IMR-90 (cell line): ENCODE measurements around the gene WNT2B. TPM values are rescaled to one million over a fixed set of nuclear protein-coding genes. Genes with fewer than 3 reads are reported as not detected.

ENCODE experiments used
- ATAC-seq: fragments of 200-7000 bp; cut with Tn5 transposase; 2 replicates; pipeline ENCODE4 v1.9.1; 2020; ENCODE audit warnings: low read depth, mild to moderate bottlenecking, moderate library complexity
- BruUV-seq: library from RNA; stranded (reverse); fragments of 400-500 nt; replicated peaks from 2 replicates; lab custom pipeline; 2021; lab: Mats Ljungman, UMichigan
- CTCF ChIA-PET: fragments of 300-600 bp; formaldehyde crosslinking; extraction: SDS; loops from one replicate; lab custom pipeline; 2021; ENCODE audit warnings: antibody characterized with exemption; lab: Yijun Ruan, JAX
- POLR2A ChIA-PET: fragments of 300-600 bp; sonication (Branson Sonifier 250); formaldehyde crosslinking; loops from one replicate; lab custom pipeline; 2022; ENCODE audit warnings: antibody characterized with exemption; ENCODE audit not compliant: unreplicated experiment; lab: Charles Lee
- DNase-seq: peaks from one replicate; pipeline ENCODE4 v3.0.0; 2013
- H2AFZ ChIP-seq: replicated peaks from 2 replicates; pipeline ENCODE3; 2013; ENCODE audit warnings: low read length, mild to moderate bottlenecking; ENCODE audit not compliant: poor library complexity
- H2AK5ac ChIP-seq: 2 replicates; pipeline ENCODE4 v1.6.1; 2013; ENCODE audit warnings: low read depth, low read length, inconsistent platforms
- H2AK9ac ChIP-seq: replicated peaks from 2 replicates; pipeline ENCODE3; 2013; ENCODE audit warnings: mild to moderate bottlenecking, low read depth, low read length, moderate library complexity; ENCODE audit not compliant: poor library complexity
- H2BK120ac ChIP-seq: 2 replicates; pipeline ENCODE4 v1.6.1; 2013; ENCODE audit warnings: low read depth, low read length, inconsistent platforms
- H2BK15ac ChIP-seq: 3 replicates; pipeline ENCODE4 v1.6.1; 2013; ENCODE audit warnings: low read depth, low read length, inconsistent platforms
- H2BK20ac ChIP-seq: 2 replicates; pipeline ENCODE4 v1.6.1; 2013; ENCODE audit warnings: low read depth, mild to moderate bottlenecking, inconsistent platforms, low read length, moderate library complexity
- H2BK5ac ChIP-seq: 2 replicates; pipeline ENCODE4 v1.6.1; 2013; ENCODE audit warnings: mild to moderate bottlenecking, low read depth, low read length, inconsistent platforms; ENCODE audit not compliant: poor library complexity, severe bottlenecking
- H3K14ac ChIP-seq: replicated peaks from 2 replicates; pipeline ENCODE4 v1.6.1; 2013; ENCODE audit warnings: low read depth, low read length, inconsistent platforms
- H3K18ac ChIP-seq: 2 replicates; pipeline ENCODE4 v1.6.1; 2013; ENCODE audit warnings: low read depth, low read length, control low read depth
- H3K23ac ChIP-seq: 2 replicates; pipeline ENCODE4 v1.6.1; 2013; ENCODE audit warnings: low read depth, low read length, inconsistent platforms
- H3K27ac ChIP-seq: 2 replicates; pipeline ENCODE4 v1.5.1; 2013; ENCODE audit warnings: mild to moderate bottlenecking, control low read depth, low read length; ENCODE audit not compliant: insufficient read depth
- H3K27me3 ChIP-seq: 2 replicates; pipeline ENCODE4 v1.6.1; 2013; ENCODE audit warnings: low read length; ENCODE audit not compliant: control insufficient read depth, insufficient read depth
- H3K36me3 ChIP-seq: 2 replicates; pipeline ENCODE4 v1.6.1; 2013; ENCODE audit warnings: low read length, mixed read lengths; ENCODE audit not compliant: control insufficient read depth, insufficient read depth
- H3K4ac ChIP-seq: 2 replicates; pipeline ENCODE4 v1.6.1; 2013; ENCODE audit warnings: low read depth, low read length, inconsistent platforms
- H3K4me1 ChIP-seq: 2 replicates; pipeline ENCODE4 v1.6.1; 2013; ENCODE audit warnings: low read length, mixed read lengths; ENCODE audit not compliant: control insufficient read depth, insufficient read depth
- H3K4me2 ChIP-seq: 2 replicates; pipeline ENCODE4 v1.6.1; 2013; ENCODE audit warnings: low read depth, mild to moderate bottlenecking, control low read depth, low read length, moderate library complexity
- H3K4me3 ChIP-seq: 2 replicates; pipeline ENCODE4 v1.5.1; 2013; ENCODE audit warnings: low read depth, mild to moderate bottlenecking, control low read depth, low read length, moderate library complexity; ENCODE audit not compliant: insufficient read depth
- H3K56ac ChIP-seq: 2 replicates; pipeline ENCODE4 v1.6.1; 2013; ENCODE audit warnings: low read length, inconsistent platforms; ENCODE audit not compliant: insufficient read depth; ENCODE audit errors: extremely low read depth
- H3K79me1 ChIP-seq, 2 experiments: 2 replicates each; pipeline ENCODE4 v1.6.1; 2013; ENCODE audit warnings: low read length in 2 of 2, inconsistent platforms in 1 of 2, low read depth in 1 of 2
- H3K9ac ChIP-seq: 2 replicates; pipeline ENCODE4 v1.6.1; 2013; ENCODE audit warnings: low read depth, low read length, control low read depth
- H3K9me1 ChIP-seq: 2 replicates; pipeline ENCODE4 v1.6.1; 2013; ENCODE audit warnings: low read length, inconsistent platforms; ENCODE audit not compliant: insufficient read depth
- H3K9me3 ChIP-seq: 2 replicates; pipeline ENCODE4 v1.6.1; 2013; ENCODE audit warnings: low read length; ENCODE audit not compliant: control insufficient read depth, insufficient read depth
- H4K20me1 ChIP-seq: 2 replicates; pipeline ENCODE4 v1.6.1; 2013; ENCODE audit warnings: low read length, inconsistent platforms; ENCODE audit not compliant: insufficient read depth
- H4K5ac ChIP-seq: 2 replicates; pipeline ENCODE4 v1.6.1; 2013; ENCODE audit warnings: mild to moderate bottlenecking, low read depth, low read length, control low read depth
- H4K8ac ChIP-seq, 2 experiments: 2 replicates each; pipeline ENCODE4 v1.6.1; 2013; ENCODE audit warnings: low read depth in 2 of 2, low read length in 2 of 2, control low read depth in 1 of 2, inconsistent platforms in 1 of 2
- H4K91ac ChIP-seq: 2 replicates; pipeline ENCODE4 v1.6.1; 2013; ENCODE audit warnings: low read depth, low read length, inconsistent platforms; ENCODE audit not compliant: insufficient read depth
- BHLHE40 ChIP-seq: fragments of 150-350 bp; IDR thresholded peaks from 2 replicates; pipeline ENCODE4 v1.6.1; 2016; ENCODE audit warnings: mild to moderate bottlenecking, low read depth, low read length
- CEBPB ChIP-seq: IDR thresholded peaks from 2 replicates; pipeline ENCODE4 v1.6.1; 2012; ENCODE audit warnings: low read depth, low read length, improper control_type of control experiment
- CHD1 ChIP-seq: IDR thresholded peaks from 2 replicates; pipeline ENCODE4 v1.6.1; 2012; ENCODE audit warnings: low read depth, low read length, improper control_type of control experiment
- CTCF ChIP-seq: conservative IDR thresholded peaks from 2 replicates; pipeline ENCODE4 v1.5.1; 2012; ENCODE audit warnings: mild to moderate bottlenecking, low read depth, low read length, improper control_type of control experiment
- FOS ChIP-seq: fragments of 150-350 bp; IDR thresholded peaks from 2 replicates; pipeline ENCODE4 v1.6.1; 2016; ENCODE audit warnings: low read depth, low read length
- MAFK ChIP-seq: IDR thresholded peaks from 2 replicates; pipeline ENCODE4 v1.6.1; 2012; ENCODE audit warnings: low read depth, low read length, improper control_type of control experiment
- MAZ ChIP-seq: IDR thresholded peaks from 2 replicates; pipeline ENCODE4 v1.6.1; 2012; ENCODE audit warnings: low read depth, mild to moderate bottlenecking, low read length, improper control_type of control experiment, moderate library complexity, borderline replicate concordance
- MXI1 ChIP-seq: IDR thresholded peaks from 2 replicates; pipeline ENCODE4 v1.6.1; 2012; ENCODE audit warnings: low read depth, mild to moderate bottlenecking, low read length, moderate library complexity, borderline replicate concordance
- NFE2L2 ChIP-seq: fragments of 150-350 bp; IDR thresholded peaks from 2 replicates; pipeline ENCODE4 v1.6.1; 2016; ENCODE audit warnings: low read depth, mild to moderate bottlenecking, low read length
- RAD21 ChIP-seq: IDR thresholded peaks from 2 replicates; pipeline ENCODE4 v1.6.1; 2012; ENCODE audit warnings: low read length, improper control_type of control experiment
- RCOR1 ChIP-seq: IDR thresholded peaks from 2 replicates; pipeline ENCODE4 v1.6.1; 2012; ENCODE audit warnings: mild to moderate bottlenecking, low read length, improper control_type of control experiment; ENCODE audit not compliant: insufficient replicate concordance
- RFX5 ChIP-seq: IDR thresholded peaks from 2 replicates; pipeline ENCODE4 v1.8.0; 2012; ENCODE audit warnings: low read depth, mild to moderate bottlenecking, low read length, moderate library complexity
- SMC3 ChIP-seq: fragments of 150-350 bp; IDR thresholded peaks from 2 replicates; pipeline ENCODE4 v1.6.1; 2016; ENCODE audit warnings: low read depth, mild to moderate bottlenecking, antibody characterized with exemption, low read length, moderate library complexity
- WGBS, 2 experiments: methylation state at CpG; one replicate each; pipeline versions ENCODE4 v1.1.5 to v1.1.7; 2013; ENCODE audit warnings: missing lambda C conversion rate in 2 of 2; ENCODE audit not compliant: insufficient read length in 1 of 2; ENCODE audit errors: extremely low coverage in 2 of 2; 5-methylcytosine and 5-hydroxymethylcytosine counted together
- dilution Hi-C: fragments of 300-500 bp; cut with HindIII; formaldehyde crosslinking; loops from one replicate; pipeline ENCODE4 v1.14.3; 2018; ENCODE audit warnings: low sequenced_read_pairs; ENCODE audit not compliant: unreplicated experiment
- in situ Hi-C: fragments of 300-500 bp; cut with MboI; formaldehyde crosslinking; loops from 3 replicates; pipeline ENCODE4 v1.14.3; 2019; ENCODE audit warnings: low sequenced_read_pairs, inconsistent platforms, mixed read lengths
- intact Hi-C: fragments of 100-400 bp; cut with micrococcal nuclease; formaldehyde crosslinking; loops from 2 replicates; pipeline ENCODE4 v1.10.0; 2022
- polyA plus RNA-seq, 3 experiments: library from polyadenylated mRNA; depleted of rRNA; stranded (reverse); fragments of >200 nt; gene quantifications; 2 replicates each; pipeline ENCODE4 v1.2.3, GENCODE V29; 2012; ENCODE audit warnings: low replicate concordance in 1 of 3
- total RNA-seq: library from RNA; depleted of rRNA; stranded (reverse); fragments of >200 nt; gene quantifications from 2 replicates; pipeline ENCODE4 v1.2.3, GENCODE V29; 2012

Gene WNT2B
- total and polyA plus RNA-seq, 2 of the 4 experiments (the other 2 are of a cell fraction): 0.50 to 0.54 TPM

GRCh38 chr1:112544011-112544688 lies 35.4 kb downstream of the WNT2B start:
- Histone ChIP-seq H3K18ac (peak overlapping the region; percentile 95), H2BK15ac (peak overlapping the region; percentile 84; the same call in 2 of the 3 replicates), H4K8ac (peak overlapping the region; percentile 86 to 91), H3K9ac (no peak overlapping the region), H3K4me2 (peak overlapping the region; percentile 39; the same call in 1 of the 2 replicates), H3K4me1 (peaks cover 5% of the 10 kb centered on the region; the same call in 1 of the 2 replicates), H3K9me3 (no peaks in the 10 kb centered on the region), H3K36me3 (peaks cover 4% of the 10 kb centered on the region; the same call in 1 of the 2 replicates), H4K91ac (peak overlapping the region; percentile 98), H2BK120ac (peak overlapping the region; percentile 95), H3K4me3 (no peak overlapping the region), H2BK20ac (peak overlapping the region; percentile 94), H3K27ac (peak overlapping the region; percentile 81), H2BK5ac (peak overlapping the region; percentile 98), H2AFZ (no peak overlapping the region), H2AK9ac (no peak overlapping the region), H3K14ac (peak overlapping the region; percentile 90), H4K5ac (peak overlapping the region; percentile 83), H3K4ac (peak overlapping the region; percentile 94), H3K56ac (peak overlapping the region; percentile 55; the same call in 1 of the 2 replicates), H4K20me1 (no peaks in the 10 kb centered on the region), H2AK5ac (peak overlapping the region; percentile 72; the same call in 1 of the 2 replicates), H3K79me1 (peaks cover 0 to 7% of the 10 kb centered on the region in 2 experiments; a peak in 2 of 4 replicates), H3K9me1 (peaks cover 11% of the 10 kb centered on the region), H3K23ac (peak overlapping the region; percentile 77; the same call in 1 of the 2 replicates), H3K27me3 (no peaks in the 10 kb centered on the region)
- WGBS, 2 experiments: no CpG with 5 or more reads among the region's 1 CpG
- in situ Hi-C loops: no loop called here
- dilution Hi-C loops: no loop called here
- peak; percentile 82 for ATAC-seq
- peak; percentile 95 for DNase-seq
- TF ChIP-seq MAFK (peak; percentile 22; the same call in 1 of the 2 replicates), BHLHE40 (no peak), CHD1 (no peak), NFE2L2 (no peak), MAZ (no peak), CTCF (no peak), RAD21 (no peak), MXI1 (no peak), CEBPB (peak; percentile 81), RFX5 (no peak), FOS (peak; percentile 74), RCOR1 (no peak), SMC3 (no peak)
- CTCF ChIA-PET: interaction anchor here (1.1 to 1.7 kb wide), 2 partner anchors 11 to 42 kb away, joined by 4 read pairs; no protein-coding TSS in a partner anchor
- intact Hi-C loops: loop anchor here (2.0 to 5.0 kb wide), 2 partner anchors 33 to 41 kb away; no protein-coding TSS in a partner anchor
- POLR2A ChIA-PET: interaction anchor here (0.5 kb wide), 1 partner anchor 56 kb away, joined by 4 read pairs; no protein-coding TSS in a partner anchor
- BruUV-seq: no TSS peak
